NCI-H2227 treated with DMSO at 0.1 percent for 48 hours (cell line): ENCODE data around the gene MRPL44.

Experiments
- DNase-seq: peaks from one replicate; lab custom pipeline; 2025; lab: John Stamatoyannopoulos, UW

MRPL44 gene

GRCh38 chr2:223957092-223957851 lies at the start of gene MRPL44:
TSS of gene MRPL44 (plus strand) at chr2:223957463. CDS start at chr2:223957473, 10 bp downstream.
- DNase-seq, result peak; percentile 95

DNA sequence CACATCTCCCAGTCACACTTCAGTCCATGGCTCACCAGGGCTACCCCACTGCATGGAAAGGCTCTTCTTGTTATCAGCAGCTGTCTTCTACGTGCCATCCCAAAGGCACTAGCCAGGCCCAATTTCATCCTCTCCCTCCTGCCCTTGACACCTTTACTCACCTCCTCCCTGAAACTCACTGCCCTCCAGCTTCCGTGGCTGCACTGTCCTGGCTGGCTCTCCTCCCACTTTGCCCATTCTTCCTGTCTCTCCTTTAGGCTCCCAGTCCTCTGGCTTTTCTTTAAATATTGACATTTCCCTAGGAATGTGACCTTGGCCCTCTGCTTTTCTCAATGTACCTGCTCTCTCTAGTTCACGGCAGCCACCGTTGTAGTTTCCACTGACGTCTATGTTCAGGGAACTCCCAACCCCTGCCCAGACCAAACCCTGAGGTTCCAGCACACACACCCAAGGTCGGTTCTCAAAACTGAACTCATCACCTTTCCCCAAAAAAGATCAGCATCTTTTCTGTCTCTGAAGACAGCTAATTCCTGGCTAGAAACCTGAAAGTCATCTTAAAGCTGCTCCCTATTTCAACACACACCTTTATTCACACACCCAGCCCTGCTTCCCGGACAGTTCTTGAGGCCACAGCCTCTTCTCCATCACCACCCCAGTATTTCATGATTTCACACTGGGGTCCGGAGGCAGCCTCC lies 48.8 kb upstream of the MRPL44 start:
- DNase-seq, result no peak

GRCh38 chr2:223909001-223909741 lies 48.1 kb upstream of the MRPL44 start:
- no peak for DNase-seq

DNA sequence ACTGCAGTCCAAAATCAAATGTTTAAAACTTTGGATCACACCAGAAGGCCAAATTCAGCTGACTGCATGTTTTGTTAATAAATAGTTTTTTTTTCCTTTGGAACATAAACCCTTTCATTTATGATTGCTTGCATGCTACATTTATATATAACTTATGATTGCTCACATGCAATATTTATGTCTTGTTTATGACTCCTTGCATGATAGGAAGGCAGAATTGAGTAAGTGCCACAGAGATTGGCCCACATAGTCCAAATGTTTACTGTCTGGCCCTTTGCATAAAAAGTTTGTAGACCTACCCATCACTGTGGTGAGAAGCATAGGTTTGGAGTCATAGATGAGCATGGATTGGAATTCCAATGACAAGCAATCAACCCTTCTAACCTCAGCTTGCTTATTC lies 42.9 kb upstream of the MRPL44 start:
- DNase-seq, result no peak

GRCh38 chr2:223915071-223915470 lies 42.2 kb upstream of the MRPL44 start:
- no peak for DNase-seq

DNA sequence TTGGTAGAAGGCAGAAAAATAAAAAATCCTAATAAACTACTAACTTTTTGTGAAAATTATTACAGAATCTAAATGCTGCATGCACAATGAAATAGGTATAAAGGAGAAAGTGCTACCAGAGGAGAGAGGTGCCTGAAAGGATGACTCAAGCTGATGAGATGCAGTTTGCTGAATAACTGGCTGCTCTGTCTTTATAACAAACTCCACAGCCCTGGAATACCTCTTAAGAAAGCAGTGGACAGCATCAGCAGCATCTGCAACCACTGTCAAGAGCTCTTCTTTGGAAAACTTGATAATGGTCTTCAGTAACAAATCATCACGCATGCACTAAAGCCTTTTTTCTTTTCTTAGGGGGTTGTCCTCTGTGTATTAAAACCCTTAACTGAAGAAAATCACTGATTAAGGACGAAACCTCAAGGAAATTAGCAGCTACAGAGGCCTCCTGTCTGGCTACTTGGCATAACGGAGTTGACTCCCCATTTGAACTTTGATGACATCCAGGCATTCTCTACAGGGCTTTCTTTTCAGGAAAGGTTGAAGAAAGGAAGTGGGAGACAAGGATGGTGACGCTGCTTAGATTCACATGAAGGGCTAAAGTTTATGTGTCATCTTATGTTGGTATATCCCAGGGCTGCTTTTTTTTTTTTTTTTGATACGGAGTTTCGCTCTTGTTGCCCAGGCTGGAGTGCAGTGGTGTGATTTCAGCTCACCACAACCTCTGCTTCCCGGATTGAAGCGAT lies 40.9 kb upstream of the MRPL44 start:
- no peak for DNase-seq

GRCh38 chr2:223918671-223919134 lies 38.6 kb upstream of the MRPL44 start:
- no peak for DNase-seq

- DNase-seq, result no peak
These were observed 37.2 kb upstream of the MRPL44 start for GRCh38 chr2:223920109-223920508.

DNA sequence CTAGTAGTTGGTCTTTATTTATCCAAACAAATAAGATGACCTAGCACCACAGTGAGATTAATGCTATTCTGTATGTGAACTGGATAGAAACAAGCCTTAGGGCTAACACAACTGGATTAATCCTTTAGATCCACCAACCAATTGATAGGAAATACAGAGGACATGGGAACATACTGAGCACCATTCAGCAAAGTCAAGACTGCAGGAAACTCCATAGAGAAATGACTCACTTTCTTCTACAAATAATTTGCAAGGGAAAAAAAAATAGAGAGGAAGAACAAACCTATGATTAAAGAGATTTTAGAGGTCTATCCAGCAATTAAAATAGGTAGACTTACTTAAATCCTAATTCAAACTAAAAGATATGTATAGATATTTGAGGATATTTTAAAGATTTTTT lies 36.1 kb upstream of the MRPL44 start:
- DNase-seq, result no peak

DNA sequence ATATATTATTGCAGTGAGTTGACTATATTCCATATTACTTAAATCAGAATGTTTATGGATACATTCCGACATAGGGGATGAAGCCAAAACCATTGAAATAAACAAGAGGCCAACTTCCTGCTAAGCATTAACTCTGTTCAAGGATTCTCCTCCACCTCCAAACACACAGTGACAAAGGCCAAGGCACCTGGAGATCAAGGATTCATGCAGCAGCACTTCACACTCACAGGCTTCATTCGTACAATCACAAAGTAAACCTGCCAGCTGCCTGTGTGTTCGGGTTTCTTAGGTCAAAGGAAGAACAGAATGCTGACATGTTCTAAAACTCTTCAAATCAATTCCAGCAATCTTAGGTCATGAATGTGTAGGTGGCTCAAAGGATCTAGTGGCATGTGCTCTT lies 35.0 kb upstream of the MRPL44 start:
- DNase-seq, result no peak

DNA sequence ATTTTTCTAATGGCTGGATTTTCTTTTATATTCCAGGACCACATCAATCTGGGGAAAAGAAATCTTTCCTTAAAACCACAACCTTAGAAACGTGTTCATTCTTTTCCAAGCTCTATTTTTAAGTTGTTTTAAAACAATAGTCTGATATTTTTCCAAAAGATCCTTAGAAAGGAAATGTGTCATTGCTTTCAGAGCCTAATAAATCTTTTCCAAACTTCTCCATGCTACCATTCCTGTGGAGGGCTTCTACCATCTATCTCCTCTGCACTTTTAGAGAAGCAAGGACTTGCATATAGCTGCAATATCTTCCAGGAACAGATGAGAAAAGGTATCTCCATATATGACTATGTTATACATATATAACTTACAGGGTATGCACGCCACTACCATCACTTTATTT lies 33.3 kb upstream of the MRPL44 start:
- DNase-seq, result no peak

GRCh38 chr2:223925106-223925505 lies 32.2 kb upstream of the MRPL44 start:
- DNase-seq, result no peak

DNA sequence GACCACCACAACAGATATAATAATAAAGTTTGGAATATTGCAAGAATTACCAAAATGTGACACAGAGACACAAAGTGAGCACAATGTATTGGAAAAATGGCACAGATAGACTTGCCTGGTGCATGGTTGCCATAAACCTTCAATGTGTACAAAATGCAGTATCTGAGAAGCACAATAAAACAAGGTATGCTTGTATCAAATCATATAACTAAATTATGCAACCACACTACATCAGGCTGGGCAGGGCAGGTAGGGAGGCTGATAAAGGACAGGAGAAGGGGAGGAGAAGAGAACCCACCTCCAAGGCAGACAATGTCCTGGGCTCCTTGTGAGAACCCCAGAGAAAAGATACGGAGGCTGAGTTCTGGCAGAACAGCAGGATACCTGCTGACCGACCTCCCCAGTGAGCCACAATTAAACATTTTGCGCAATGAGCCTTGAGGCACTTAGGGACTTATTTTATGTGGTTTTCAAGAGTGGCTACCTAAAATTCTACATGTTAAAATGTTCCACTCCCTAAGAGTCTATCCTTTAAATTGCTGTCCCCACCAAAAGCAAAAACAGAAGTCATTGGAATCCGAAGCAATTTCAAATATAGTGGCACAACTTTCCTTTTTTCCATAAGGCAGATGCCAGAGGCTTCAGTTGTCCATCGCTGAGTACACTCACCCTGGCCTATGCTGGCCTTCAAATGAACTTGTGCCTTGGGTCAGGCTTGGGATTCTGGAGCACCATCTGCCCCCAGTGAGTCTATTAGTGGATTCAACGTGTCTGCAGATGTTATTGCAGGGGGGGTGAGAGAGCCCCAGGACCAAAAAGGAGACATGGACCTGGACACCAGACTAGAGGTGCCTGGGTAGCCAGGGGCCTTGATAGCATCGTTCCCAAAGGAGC lies 28.9 kb upstream of the MRPL44 start:
- no peak for DNase-seq

DNA sequence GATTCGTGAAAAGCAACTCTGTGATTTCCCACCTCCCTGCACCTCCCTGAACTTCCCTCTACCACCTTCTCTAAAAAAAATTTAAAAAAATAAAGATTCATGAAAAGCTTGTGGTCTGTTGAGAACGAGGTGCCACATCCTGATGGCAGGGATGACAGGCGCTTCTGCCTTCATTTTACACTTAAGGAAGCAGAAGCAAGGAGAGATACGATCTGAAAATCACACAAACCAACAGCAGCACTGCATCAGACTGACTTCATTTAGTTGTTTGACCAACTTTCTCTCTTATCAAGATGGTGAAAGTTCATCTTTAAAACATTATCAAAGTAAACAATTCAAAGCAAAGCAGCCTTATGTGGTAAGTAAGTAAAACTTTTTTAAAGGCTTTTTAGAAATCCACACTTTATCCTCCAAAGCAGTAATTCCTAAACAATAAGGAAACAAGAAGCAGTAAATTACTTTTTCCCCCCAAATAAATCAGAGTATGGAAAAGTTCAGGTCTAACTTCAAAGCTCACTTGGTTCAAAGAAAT lies 27.6 kb upstream of the MRPL44 start:
- DNase-seq, result no peak

- DNase-seq, result no peak
These were observed 26.9 kb upstream of the MRPL44 start for GRCh38 chr2:223930103-223930976.

DNA sequence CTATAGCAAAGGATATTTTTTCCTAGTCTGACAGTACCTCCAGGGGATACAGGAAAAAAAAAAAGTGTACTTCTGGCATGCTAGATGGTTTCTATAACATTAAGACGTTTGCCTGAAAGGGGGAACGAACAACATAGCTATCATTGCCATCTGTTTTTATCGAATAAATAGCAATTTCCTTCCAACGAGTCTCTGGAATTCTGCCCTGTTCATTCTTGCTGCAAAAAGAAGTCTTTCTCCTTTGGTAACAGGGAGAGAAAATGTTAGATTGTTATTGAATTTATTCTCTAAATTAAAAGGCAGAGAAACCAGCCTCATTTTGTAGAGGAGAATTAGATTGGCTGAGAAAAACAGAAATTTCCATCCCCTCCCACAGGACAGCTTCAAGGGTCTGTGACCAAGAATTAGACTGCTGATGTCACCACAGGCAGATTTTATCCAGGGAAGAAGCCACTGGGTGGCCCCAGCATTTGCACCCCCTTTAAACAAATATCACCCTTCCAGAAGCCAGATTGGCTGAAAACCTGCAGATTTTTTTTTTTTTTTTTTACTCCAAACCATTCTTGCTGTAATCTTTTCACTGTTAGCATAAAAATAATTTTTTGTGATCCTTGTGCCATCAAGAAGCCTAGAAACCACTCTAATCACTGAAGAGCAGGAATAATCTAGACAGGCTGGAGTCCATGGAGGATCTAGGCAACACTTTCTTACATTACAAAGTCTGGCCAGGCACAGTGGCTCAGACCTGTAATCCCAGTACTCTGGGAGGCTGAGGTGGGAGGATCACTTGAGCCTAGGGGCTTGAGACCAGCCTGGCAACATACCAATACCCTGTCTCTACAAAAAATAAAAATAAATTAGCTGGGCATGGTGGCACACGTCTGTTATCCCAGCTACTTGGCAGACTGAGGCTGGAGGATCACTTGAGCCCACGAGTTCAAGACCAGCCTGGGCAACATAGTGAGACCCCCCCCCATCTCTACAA lies 24.2 kb upstream of the MRPL44 start:
- DNase-seq, result no peak

DNA sequence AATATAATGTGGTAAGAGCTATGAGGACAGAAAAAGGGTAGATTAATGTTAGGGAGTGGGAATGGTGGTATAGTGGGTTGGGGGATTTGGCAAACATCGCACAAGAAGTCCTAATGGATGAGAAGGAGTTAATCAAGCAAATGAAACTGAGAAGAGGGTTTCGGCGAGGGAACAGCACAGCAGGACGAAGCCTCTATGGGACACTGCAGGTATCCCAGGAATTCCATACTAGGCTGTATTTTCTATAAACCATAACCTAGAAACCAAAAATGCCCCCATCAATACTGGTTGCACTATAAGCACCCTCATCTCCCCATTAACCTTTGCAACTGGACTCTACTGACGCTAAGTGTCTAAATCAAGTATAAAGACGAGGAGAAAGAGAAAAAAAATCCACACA lies 22.4 kb upstream of the MRPL44 start:
- no peak for DNase-seq

- DNase-seq, result no peak
These were observed 21.7 kb upstream of the MRPL44 start for GRCh38 chr2:223935459-223936125.
